HG02938 (cell line): Measurements from ENCODE around the gene EIF1.
"Not testable (repeated sequence)": the region's sequence is repeated elsewhere in the genome, so short reads cannot be mapped to it uniquely, and the experiment has no call there.

Experiments used
- ATAC-seq: cut with Tn5 transposase; IDR thresholded peaks from one replicate; pipeline ENCODE4 v1.9.1; 2021; ENCODE audit warnings: mild to moderate bottlenecking, moderate library complexity; ENCODE audit not compliant: unreplicated experiment

The EIF1 gene

DNA sequence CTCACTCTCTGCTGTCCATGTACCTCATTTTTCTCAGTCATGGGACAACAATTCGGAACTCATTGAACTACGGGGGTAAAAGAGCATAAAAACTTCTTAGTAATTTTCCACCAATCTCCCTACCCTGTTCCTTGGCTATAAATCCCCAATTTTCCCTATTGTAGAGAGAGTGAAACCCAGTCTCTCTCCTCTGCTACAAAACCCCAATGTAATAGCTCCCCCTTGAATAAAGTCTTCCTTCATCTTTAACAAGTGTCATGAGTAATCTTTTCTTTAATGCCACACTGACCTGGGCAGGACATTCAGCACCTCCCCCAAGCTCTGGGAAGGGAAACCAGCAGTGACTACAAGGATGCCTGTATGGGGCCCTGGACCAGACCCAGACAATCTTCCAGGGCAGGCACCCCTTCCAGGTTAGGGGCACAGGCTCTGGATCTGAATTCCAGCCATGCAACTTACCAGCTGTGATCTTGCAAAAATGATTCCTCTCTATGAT, 10.2 kb upstream of the EIF1 start:
- ATAC-seq, result peak; percentile 19

DNA sequence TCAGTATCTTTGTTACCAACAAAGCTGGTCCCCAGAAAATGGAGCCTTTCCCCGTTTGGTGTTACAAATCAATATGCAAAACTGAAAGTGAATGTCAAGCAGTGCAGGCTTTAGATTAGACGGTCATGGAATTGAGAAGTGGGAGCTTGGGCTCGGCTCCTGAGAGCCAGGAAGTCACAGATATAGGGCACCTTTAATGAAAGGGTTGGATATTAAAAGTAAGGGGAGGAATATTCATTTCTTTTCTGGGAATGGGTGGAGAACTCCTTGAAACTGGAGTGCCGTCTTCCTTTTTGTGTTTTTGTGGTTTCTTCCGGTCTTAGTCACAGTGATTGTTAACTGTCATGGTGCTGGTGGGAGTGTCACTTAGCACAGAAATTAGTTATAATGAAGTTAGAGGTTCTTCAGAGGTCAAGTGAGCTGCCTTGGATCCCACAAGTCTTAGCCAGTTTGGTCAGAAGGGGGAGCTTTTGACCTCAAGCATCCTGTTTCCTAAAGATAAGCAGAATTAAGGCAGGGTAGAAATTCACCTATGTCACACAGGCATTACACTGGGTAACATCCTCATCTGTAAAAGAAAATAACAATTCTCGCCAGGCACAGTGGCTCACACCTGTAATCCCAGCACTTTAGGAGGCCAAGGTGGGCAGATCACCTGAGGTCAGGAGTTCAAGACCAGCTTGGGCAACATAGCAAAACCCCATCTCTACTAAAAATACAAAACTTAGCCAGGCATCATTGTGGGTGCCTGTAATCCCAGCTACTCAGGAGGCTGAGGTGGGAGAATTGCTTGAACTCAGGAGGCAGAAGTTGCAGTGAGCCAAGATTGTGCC, 9.6 kb upstream of the EIF1 start:
- peak; percentile 51 for ATAC-seq

DNA sequence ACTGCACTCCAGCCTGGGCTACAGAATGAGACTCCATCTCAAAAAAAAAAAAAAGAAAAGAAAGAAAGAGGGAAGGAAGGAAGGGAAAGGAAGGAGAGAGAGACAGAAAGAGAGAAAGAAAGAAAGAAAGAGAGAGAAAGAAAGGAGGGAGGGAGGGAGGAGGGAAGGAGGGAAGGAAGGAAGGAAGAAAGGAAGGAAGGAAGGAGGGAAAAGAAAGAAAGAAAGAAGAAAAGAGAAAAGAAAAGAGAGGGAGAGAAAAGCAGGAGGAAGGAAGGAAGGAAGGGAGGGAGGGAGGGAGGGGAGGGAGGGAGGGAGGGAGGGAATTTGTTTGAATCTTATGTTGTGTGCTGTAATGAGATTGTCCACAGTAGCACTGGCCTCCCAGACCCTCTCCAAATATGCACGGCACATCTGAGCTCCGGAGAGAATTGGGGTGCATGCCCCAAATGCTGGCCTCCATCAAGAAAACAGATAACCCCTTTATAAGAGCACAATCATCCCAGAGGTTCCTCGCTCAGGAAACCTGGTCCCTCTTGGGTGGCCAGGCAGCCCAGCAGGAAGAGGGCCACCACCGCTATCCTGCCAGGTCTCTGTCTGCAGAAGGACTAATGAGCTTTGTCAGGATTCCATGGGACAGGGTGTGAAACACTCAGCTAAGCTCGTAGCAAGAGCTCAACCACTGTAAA, 8.8 kb upstream of the EIF1 start:
- ATAC-seq, result no peak

DNA sequence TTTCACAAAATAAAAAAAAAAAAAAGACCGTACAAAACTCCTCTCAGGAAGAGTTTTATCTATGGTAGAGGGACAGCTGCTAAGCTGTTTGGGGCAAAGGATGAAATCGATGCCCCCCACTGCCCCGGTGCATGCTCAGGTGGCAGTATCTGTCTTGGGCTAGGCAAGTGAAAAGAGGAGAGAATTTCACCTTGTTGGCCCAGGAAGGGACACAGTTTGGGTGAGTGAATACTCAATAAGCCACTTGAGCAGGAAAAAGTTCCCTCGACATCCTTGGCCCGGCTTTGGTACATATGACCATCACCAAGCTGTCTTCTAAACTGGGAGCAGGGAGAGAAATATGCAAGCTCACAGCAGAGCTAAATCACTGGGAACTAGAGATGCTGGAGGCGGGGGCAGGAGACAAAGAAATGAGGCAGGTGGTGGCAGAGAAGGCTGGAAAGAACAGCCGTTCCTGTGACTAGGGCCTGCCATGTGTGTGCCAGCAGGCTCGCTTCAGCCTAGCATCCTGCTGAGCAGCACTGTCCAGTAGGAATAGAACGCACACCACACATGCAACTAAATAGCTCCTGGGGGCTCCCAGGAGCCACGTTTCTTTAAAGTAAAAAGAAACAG, 8.2 kb upstream of the EIF1 start:
- no peak for ATAC-seq

DNA sequence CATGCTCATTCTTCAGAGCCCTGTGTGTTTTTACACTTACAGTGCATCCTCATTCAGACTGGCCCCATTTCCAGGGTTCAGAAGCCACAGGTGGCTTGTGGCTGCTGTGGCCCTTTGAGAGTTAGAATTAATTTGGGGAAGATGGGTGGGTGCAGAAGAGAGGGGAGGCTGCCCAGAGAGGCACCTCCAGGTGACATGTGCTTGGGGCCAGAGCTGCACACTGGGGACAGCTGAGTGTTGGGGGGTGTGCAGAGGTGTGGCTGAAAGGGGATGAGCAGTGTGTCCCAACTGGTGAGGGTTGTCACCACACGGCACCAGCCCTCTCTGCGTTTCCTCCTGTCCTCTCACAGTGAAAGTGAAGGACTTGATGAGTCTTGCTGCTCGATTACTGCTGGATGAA, 6.9 kb upstream of the EIF1 start:
- no peak for ATAC-seq

DNA sequence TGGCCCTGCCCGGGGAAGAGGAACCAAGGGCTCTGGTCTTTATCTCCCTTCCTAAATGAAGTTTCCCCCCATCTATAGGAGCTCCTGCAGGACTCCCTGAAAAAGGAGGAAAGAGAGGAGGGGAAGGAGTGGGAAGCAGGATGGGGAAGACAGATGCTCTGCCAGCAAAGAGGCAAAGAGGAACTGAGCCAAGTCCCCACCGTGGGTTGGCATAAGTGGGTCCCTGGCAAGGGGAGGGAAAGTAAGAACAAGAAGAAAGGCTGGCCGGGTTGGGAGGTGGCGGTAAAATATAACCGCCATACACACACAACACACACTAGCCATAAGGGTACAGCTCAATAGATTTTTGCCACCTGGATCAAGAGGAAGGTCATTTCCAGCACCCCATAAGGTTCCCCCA, 6.1 kb upstream of the EIF1 start:
- no peak for ATAC-seq

DNA sequence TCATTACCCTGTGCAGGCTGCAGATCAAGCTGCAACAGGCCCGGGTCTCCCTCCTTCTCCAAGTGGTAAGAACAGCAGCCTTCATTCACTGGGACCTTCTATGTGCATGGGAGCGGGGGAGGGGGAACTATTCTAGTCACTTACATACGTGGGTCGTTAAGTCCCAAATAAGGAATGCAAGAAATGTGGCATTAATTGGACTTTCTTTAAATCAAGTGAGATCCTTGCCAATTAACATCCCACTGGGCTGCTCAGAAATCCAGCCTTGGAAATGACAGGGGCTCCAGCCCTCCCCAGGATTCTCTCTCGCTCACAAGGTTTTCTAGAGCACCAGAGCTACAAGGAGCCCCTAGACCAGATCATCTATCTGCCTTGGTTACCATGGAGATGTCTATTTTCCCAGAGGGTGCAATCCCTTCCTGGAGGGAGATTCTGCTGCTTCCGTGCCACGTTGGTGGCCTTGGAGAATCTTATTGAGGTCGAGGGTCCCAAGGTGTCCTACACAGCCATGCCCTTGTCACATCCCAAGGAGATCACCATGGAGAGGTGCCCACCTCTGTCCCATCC, 5.2 kb upstream of the EIF1 start:
- ATAC-seq, result no peak

DNA sequence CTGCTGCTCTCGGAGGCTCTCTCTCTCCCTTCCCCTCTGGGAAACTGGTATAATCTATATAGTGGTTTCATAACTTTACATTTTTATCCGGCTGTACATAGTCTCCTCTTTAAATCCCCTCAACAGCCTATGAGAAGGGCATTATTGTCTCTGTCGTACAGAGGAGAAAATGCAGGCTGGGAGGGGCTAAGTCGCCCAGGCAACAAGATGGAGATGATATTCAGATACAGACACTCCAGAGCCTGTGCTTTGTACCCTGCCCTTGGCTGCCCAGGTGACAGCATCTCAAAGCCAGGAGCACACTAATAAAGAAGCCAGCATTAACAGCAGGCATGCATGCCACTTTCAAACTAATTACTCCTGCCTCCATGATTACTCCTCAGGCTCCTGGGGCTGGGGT, 4.7 kb upstream of the EIF1 start:
- ATAC-seq, result no peak

DNA sequence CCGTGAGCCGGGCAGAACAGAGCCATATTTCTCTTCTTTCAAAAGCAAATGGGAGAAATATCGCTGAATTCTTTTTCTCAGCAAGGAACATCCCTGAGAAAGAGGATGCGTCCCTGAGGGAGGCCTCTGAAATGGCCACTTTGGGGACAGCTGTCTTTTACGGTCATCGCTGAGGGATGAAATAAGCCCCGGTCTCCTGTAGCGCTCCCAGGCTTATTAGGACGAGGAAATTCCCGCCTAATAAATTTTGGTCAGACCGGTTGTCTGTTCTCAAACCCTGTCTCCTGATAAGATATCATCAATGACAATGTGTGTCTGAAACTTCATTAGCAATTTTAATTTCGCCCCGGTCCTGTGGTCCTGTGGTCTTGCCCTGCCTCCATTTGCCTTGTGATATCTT, 2.9 kb upstream of the EIF1 start:
- not testable (repeated sequence) for ATAC-seq

DNA sequence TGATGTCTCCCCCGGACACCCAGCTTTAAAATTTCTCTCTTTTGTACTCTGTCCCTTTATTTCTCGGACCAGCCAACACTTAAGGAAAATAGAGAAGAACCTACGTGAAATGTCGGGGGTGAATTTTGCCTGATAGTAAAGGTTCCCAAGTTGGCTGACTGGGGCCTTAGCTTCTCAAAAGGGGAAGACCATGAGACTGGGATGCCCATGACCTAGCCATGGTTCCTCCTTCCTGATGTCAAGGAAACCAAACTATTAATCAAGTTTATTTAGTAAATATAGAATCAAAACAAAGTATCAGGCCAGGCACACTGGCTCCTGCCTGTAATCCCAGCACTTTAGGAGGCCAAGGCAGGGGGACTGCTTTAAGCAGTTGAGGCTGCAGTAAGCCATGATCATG, 2.4 kb upstream of the EIF1 start:
- no peak for ATAC-seq

DNA sequence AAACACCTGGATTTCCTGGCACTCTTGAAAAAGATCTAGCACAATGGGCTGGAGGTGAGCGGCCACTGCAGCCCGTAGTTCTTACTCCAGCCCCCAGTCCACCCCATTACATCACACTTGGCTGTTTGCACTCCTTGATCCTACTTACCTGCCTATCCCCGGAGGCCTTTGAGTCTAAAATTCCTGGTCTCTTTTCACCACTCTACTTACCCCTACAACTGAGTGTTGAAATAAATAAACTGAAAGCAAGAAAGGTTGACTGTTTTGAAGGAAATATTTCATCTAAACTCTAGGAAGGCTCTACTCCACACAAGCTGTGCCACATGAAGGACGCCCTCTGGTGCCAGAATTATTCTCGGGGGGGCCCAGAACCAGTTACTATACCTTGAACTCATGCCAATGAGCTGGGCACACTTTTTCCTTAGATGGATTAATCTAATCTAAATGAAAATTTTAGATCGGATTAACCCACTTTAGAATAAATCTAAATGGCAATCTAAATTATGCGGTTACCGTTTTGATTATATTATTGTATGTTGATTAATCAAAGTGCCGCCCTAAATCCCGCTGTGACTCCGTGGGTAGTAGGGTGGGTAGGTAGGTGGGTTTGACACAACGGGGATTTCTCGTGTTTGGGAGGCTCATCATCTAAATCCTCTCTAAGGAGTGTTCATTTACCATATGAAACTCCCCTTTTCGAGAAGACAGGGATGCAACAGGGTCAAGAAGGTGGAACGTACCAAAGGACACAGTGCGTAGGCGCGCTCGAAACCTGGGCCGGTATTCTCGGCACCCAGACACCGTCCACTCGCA, 651 bp upstream of the EIF1 start:
- no peak for ATAC-seq

DNA sequence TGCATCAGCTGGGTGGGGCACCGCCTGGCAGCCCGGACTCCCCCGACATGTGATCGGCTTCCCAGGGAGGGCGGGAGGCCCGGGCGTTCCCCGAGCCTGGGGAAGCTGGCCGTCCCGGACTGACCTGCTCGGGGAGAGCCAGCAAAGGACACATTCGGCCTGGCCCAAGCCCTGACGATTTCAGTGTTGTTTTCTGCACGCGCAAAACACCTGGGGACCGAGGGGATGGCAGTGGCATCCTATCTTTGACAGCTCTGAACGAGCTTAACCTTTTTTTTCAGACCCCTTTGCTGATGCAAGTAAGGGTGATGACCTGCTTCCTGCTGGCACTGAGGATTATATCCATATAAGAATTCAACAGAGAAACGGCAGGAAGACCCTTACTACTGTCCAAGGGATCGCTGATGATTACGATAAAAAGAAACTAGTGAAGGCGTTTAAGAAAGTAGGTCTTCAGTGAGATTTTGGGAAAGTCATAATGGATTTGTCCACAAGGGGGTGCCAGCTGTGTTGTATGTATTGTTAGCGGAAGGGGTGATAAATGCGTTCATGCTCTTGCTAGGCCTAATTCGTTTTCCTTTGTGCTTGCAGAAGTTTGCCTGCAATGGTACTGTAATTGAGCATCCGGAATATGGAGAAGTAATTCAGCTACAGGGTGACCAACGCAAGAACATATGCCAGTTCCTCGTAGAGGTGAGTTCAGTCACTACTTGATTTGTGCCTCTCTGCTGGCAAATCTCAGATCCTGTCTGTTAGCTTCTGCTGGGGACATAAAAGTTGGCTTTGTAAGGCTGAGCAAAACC, 1.0 kb downstream of the EIF1 start:
- no peak for ATAC-seq

DNA sequence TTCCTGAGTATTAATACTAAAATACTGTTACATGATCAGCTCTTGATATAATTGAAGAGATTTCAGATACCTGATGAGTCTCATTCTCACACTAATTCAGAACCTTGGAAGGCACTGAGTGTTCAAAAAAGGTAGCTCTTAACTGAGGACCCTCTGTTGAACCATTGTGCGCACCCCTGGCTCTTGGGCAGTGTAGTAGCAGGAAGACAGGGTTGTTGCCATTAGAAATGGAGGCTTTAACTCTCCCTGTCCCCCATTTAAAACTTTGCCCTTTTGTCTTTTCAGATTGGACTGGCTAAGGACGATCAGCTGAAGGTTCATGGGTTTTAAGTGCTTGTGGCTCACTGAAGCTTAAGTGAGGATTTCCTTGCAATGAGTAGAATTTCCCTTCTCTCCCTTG, 1.8 kb downstream of the EIF1 start:
- no peak for ATAC-seq

DNA sequence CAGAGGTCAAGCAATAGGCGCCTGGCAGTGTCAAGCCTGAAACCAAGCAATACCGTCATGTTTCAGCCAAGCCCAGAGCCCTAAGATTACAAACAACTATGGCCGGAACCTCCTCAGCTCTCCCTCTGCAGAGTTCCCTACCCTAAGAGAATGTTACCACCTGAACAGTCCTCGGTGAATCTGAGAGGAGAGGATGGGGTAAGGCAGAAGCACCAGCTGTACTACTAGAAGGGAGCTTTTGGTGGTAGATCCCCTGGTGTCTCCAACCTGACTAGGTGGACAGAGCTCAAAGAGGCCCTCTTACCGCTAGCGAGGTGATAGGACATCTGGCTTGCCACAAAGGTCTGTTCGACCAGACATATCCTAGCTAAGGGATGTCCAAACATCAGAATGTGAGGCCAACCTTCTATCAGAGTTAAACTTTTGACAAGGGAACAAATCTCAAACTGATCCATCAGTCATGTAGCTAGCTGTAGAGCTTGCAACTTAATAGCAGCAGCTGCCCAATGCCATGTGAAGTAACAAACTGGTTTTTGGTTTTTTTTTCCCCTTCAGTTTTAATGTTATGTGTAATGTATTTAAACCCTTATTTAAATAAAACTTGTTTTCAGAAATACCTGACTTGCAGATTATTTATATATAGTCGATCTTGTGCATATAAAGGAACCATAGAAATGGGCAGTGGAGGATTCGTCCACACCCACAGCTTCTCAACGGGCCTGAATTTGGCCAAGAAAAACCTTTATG, 2.5 kb downstream of the EIF1 start:
- no peak for ATAC-seq

DNA sequence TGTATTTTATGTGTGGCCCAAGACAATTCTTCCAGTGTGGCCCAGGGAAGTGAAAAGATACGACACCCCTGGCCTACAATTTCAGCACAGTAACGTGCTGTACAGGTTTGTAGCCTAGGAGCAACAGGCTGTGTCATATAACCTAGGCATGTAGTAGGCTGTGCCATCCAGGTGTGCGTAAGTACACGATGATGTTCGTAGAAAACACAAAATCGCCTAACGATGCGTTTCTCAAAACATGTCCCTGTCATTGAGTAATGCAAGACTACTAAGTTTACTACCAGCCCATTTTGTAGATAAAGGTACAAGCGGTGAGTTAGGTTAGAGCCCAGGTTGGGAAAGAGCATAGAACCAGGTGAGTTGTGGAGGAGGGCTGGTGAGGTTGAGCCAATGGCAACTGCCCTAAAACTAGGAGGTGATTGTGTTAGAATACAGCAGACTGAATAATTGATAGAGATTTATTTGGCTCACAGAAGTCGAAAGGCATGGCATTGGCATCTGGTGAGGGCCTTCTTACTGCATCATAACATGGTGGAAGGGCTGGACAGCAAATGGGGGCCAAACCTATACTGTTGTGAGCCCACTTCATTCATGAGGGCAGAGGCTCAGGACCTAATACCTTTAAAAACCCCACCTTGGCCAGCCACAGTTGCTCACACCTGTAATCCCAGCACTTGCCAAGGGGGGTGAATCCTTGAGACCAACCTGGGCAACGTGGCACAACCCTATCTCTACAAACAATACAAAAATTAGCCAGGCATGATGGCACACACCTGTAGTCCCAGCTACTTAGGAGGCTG, 4.2 kb downstream of the EIF1 start:
- no peak for ATAC-seq

DNA sequence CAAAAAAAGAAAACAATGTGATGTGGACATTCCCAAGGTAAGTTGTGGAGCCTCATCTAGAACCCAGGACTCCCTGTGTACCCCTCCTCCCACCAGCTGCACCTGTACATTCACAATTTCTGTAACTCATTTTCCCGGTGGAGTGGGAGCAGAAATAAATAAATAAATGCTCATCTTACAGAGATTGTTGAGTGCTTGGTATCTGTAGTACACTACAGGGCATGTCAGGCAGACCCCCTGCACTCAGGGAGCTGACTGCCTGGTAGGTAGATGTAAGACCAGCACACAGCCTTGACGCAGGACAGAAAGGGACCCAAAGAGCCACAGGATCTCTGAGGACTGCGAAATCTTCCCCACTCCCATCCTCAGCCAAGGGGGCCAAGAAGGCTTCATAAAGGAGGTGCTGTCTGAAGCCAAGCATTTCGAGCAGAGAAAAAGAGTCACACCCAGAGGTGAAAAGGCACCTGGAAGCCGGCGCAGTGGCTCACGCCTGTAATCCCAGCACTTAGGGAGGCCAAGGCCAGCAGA, 6.5 kb downstream of the EIF1 start:
- ATAC-seq, result no peak

DNA sequence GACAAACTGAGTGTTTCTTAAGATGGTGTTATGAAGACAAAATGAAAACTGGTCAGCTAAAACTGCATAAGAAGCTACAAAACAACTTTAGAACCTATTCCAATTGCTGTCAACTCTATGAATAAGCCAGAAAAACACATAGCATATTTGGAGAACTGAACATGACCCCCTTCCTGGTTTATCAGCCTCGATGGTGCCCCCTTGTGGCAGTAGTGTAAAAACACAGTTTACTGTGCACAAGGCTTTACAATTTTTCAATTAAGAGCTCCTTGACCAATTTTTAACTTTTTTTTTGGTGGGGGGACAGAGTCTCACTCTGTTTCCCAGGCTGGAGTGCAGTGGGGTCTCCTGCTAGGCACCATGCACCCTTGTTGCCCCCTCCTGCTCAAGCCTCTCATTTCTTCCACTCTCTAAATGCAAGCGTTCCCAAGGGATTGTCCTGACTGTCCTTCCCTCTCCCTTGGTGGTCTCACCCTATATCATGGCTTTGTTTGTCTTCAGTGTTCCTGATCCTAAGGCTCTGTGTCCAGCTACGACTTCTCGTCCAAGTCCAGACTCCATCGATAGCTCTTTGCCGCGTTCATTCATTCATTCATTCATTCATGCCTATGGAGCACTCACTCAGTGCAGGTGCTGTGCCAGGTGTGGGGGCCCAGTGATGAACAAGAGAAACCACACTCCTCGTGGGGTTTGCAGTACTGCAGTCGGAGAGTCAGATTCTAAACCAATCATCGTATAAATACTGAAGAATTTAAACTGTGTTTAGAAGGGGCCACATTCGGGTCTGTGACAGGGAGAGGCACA, 7.5 kb downstream of the EIF1 start:
- no peak for ATAC-seq
